Bronchial epithelial cell (primary cell): ENCODE measurements around the gene SETBP1. TPM values are rescaled to one million over a fixed set of nuclear protein-coding genes. Genes with fewer than 3 reads are reported as not detected.

Experiments
- DNase-seq: peaks from one replicate; pipeline ENCODE4 v3.0.0-alpha.2; 2010; ENCODE audit warnings: low read depth
- FAIRE-seq: peaks from 2 replicates; lab custom pipeline; 2011; peaks lifted over from hg19 to GRCh38; lab: Jason Lieb, UNC
- H3K27me3 ChIP-seq: 2 replicates; pipeline ENCODE4 v1.5.1; 2011; ENCODE audit warnings: low read length; ENCODE audit not compliant: control insufficient read depth, insufficient read depth
- H3K36me3 ChIP-seq: 2 replicates; pipeline ENCODE4 v1.5.1; 2011; ENCODE audit warnings: low read length; ENCODE audit not compliant: control insufficient read depth, insufficient read depth
- H3K4me3 ChIP-seq: 2 replicates; pipeline ENCODE4 v1.5.1; 2011; ENCODE audit warnings: mild to moderate bottlenecking, low read depth, low read length, control low read depth
- CTCF ChIP-seq: IDR thresholded peaks from 2 replicates; pipeline ENCODE4 v1.5.1; 2011; ENCODE audit warnings: mild to moderate bottlenecking, moderate library complexity, low read length, control low read depth, inconsistent platforms; ENCODE audit not compliant: insufficient read depth, severe bottlenecking
- total RNA-seq: library from RNA; depleted of rRNA; stranded (reverse); fragments of >200 nt; gene quantifications from 2 replicates; pipeline ENCODE4 v1.2.1, GENCODE V29; 2014

The SETBP1 gene
- total RNA-seq = 1.3 and 1.8 TPM in 2 replicates

GRCh38 chr18:44680273-44681075 lies at the start of gene SETBP1:
SETBP1 (plus strand) TSS chr18:44680888; CDS start chr18:44701347, 20,459 bp downstream.
- FAIRE-seq (no peak), DNase-seq (peak; percentile 71)
- H3K4me3 ChIP-seq = peak within 1 kb of the TSS; percentile 64
- H3K27me3 ChIP-seq = no peaks in the 10 kb centered on the region
- TF ChIP-seq CTCF = no peak
- no peaks in the 10 kb centered on the region for H3K36me3 ChIP-seq

GRCh38 chr18:44632469-44633145 lies 48.1 kb upstream of the SETBP1 start:
- FAIRE-seq (no peak), DNase-seq (peak; percentile 50)
- Histone ChIP-seq H3K36me3 (no peaks in the 10 kb centered on the region), H3K4me3 (no peak overlapping the region), H3K27me3 (no peaks in the 10 kb centered on the region)
- no peak for TF ChIP-seq CTCF

GRCh38 chr18:44635546-44635945 lies 45.1 kb upstream of the SETBP1 start:
- DNase-seq (no peak), FAIRE-seq (no peak)
- Histone ChIP-seq H3K36me3 (no peaks in the 10 kb centered on the region), H3K27me3 (no peaks in the 10 kb centered on the region), H3K4me3 (no peak overlapping the region)
- no peak for TF ChIP-seq CTCF

- DNase-seq (no peak), FAIRE-seq (no peak)
- TF ChIP-seq CTCF = no peak
- no peaks in the 10 kb centered on the region for H3K36me3 ChIP-seq
- no peak overlapping the region for H3K4me3 ChIP-seq
- H3K27me3 ChIP-seq = no peaks in the 10 kb centered on the region
Measured at GRCh38 chr18:44636241-44636640, 44.4 kb upstream of the SETBP1 start.

- FAIRE-seq (peak; percentile 79), DNase-seq (peak; percentile 92)
- no peaks in the 10 kb centered on the region for H3K36me3 ChIP-seq
- TF ChIP-seq CTCF = no peak
- no peaks in the 10 kb centered on the region for H3K27me3 ChIP-seq
- no peak overlapping the region for H3K4me3 ChIP-seq
Measured at GRCh38 chr18:44637210-44638033, 43.3 kb upstream of the SETBP1 start.
